GM20431 (cell line): ENCODE data around the gene ABCC1.
"Not testable (repeated sequence)": the region's sequence is repeated elsewhere in the genome, so short reads cannot be mapped to it uniquely, and the experiment has no call there.

Experiments used
- in situ Hi-C: fragments of 300-500 bp; cut with MseI, MboI; formaldehyde crosslinking; loops from one replicate; pipeline ENCODE4 v1.15.0; 2020; ENCODE audit warnings: low sequenced_read_pairs; ENCODE audit not compliant: unreplicated experiment

The ABCC1 gene

GRCh38 chr16:15942931-15943690 is 6.3 kb upstream of the ABCC1 start:
- in situ Hi-C loops: no loop called here

GRCh38 chr16:15946257-15947044 is 3.0 kb upstream of the ABCC1 start:
- in situ Hi-C loops: no loop called here

GRCh38 chr16:15947983-15948509 is 1.4 kb upstream of the ABCC1 start:
- in situ Hi-C loops: no loop called here

GRCh38 chr16:15948532-15949209 is 745 bp upstream of the ABCC1 start:
- in situ Hi-C loops: no loop called here

GRCh38 chr16:15950161-15950854 is 892 bp downstream of the ABCC1 start:
- in situ Hi-C loops: no loop called here

GRCh38 chr16:15950869-15951268 is 1.5 kb downstream of the ABCC1 start:
- in situ Hi-C loops: no loop called here

- in situ Hi-C loops: no loop called here
Observed at GRCh38 chr16:15951852-15952251, 2.4 kb downstream of the ABCC1 start.

- in situ Hi-C loops: no loop called here
Observed at GRCh38 chr16:15952265-15952711, 2.9 kb downstream of the ABCC1 start.

GRCh38 chr16:15953477-15953876 is 4.1 kb downstream of the ABCC1 start:
- in situ Hi-C loops: no loop called here

- in situ Hi-C loops: no loop called here
Observed at GRCh38 chr16:15953929-15954813, 4.8 kb downstream of the ABCC1 start.

- in situ Hi-C loops: no loop called here
Observed at GRCh38 chr16:15954814-15955151, 5.4 kb downstream of the ABCC1 start.

- in situ Hi-C loops: no loop called here
Observed at GRCh38 chr16:15955425-15955824, 6.0 kb downstream of the ABCC1 start.

GRCh38 chr16:15956106-15956505 is 6.7 kb downstream of the ABCC1 start:
- in situ Hi-C loops: not testable (repeated sequence)

- in situ Hi-C loops: no loop called here
Observed at GRCh38 chr16:15958703-15959348, 9.4 kb downstream of the ABCC1 start.

GRCh38 chr16:15960124-15960971 is 10.9 kb downstream of the ABCC1 start:
- in situ Hi-C loops: no loop called here

GRCh38 chr16:15961060-15961511 is 11.7 kb downstream of the ABCC1 start:
- in situ Hi-C loops: no loop called here

GRCh38 chr16:15961571-15962090 is 12.2 kb downstream of the ABCC1 start:
- in situ Hi-C loops: no loop called here
